Measurements from ENCODE around the gene SPRYD3.

The SPRYD3 gene

GRCh38 chr12:53060721-53061276 lies 18.4 kb downstream of the SPRYD3 start:
- H3F3A ChIP-seq (ENCODE audit: control insufficient read depth, insufficient read depth) = 0 out of 2 replicates have a peak, but pooled peaks cover 4% of the 10 kb centered on the region
- no peaks in the 10 kb centered on the region for H4K20me1 ChIP-seq (ENCODE audit: control insufficient read depth, insufficient read depth, low read depth, low read length)
- H3K9me2 ChIP-seq (replicated peaks; ENCODE audit: control insufficient read depth, low read length) = no peaks in the 10 kb centered on the region
- peaks cover 17% of the 10 kb centered on the region for H3K36me3 ChIP-seq (ENCODE audit: control insufficient read depth, low read length)
- peaks cover 6% of the 10 kb centered on the region for H3K4me1 ChIP-seq (ENCODE audit: control insufficient read depth, low read length)
- H3K27me3 ChIP-seq (ENCODE audit: control insufficient read depth, low read length) = peaks cover 5% of the 10 kb centered on the region
- no peak overlapping the region for H3K27ac ChIP-seq (ENCODE audit: low read depth, low read length)
- H3K9me3 ChIP-seq (ENCODE audit: control insufficient read depth, insufficient read depth, low read length) = no peaks in the 10 kb centered on the region
- no peak overlapping the region for H3K4me2 ChIP-seq (ENCODE audit: low read length)
- no peaks in the 10 kb centered on the region for H3K79me2 ChIP-seq (ENCODE audit: control insufficient read depth, low read length)
- H3K4me3 ChIP-seq (ENCODE audit: low read length) = no peak overlapping the region
- TF ChIP-seq CTCF (IDR thresholded peaks at IDR 0.05; ENCODE audit: low read depth, low read length, poor library complexity, severe bottlenecking) = no peak
- TF ChIP-seq EZH2phosphoT487 (IDR thresholded peaks at IDR 0.05; ENCODE audit: borderline replicate concordance, low read length) = no peak

GRCh38 chr12:53060064-53060720 lies 19.0 kb downstream of the SPRYD3 start:
- Histone ChIP-seq H4K20me1 (ENCODE audit: control insufficient read depth, insufficient read depth, low read depth, low read length) (no peaks in the 10 kb centered on the region), H3K4me1 (ENCODE audit: control insufficient read depth, low read length) (no peaks in the 10 kb centered on the region), H3K9me2 (replicated peaks; ENCODE audit: control insufficient read depth, low read length) (no peaks in the 10 kb centered on the region), H3K79me2 (ENCODE audit: control insufficient read depth, low read length) (no peaks in the 10 kb centered on the region), H3K4me2 (ENCODE audit: low read length) (no peak overlapping the region), H3K36me3 (ENCODE audit: control insufficient read depth, low read length) (peaks cover 10% of the 10 kb centered on the region), H3K27ac (ENCODE audit: low read depth, low read length) (no peak overlapping the region), H3K4me3 (ENCODE audit: low read length) (no peak overlapping the region), H3K27me3 (ENCODE audit: control insufficient read depth, low read length) (peaks cover 5% of the 10 kb centered on the region), H3F3A (ENCODE audit: control insufficient read depth, insufficient read depth) (0 out of 2 replicates have a peak, but pooled peaks cover 4% of the 10 kb centered on the region), H3K9me3 (ENCODE audit: control insufficient read depth, insufficient read depth, low read length) (no peaks in the 10 kb centered on the region)
- TF ChIP-seq EZH2phosphoT487 (IDR thresholded peaks at IDR 0.05; ENCODE audit: borderline replicate concordance, low read length) (no peak), CTCF (IDR thresholded peaks at IDR 0.05; ENCODE audit: low read depth, low read length, poor library complexity, severe bottlenecking) (no peak)

- 0 out of 2 replicates have a peak, but pooled peaks cover 4% of the 10 kb centered on the region for H3F3A ChIP-seq (ENCODE audit: control insufficient read depth, insufficient read depth)
- H3K79me2 ChIP-seq (ENCODE audit: control insufficient read depth, low read length) = no peaks in the 10 kb centered on the region
- peaks cover 5% of the 10 kb centered on the region for H3K27me3 ChIP-seq (ENCODE audit: control insufficient read depth, low read length)
- H3K4me1 ChIP-seq (ENCODE audit: control insufficient read depth, low read length) = no peaks in the 10 kb centered on the region
- no peak overlapping the region for H3K4me2 ChIP-seq (ENCODE audit: low read length)
- H3K36me3 ChIP-seq (ENCODE audit: control insufficient read depth, low read length) = peaks cover 5% of the 10 kb centered on the region
- H4K20me1 ChIP-seq (ENCODE audit: control insufficient read depth, insufficient read depth, low read depth, low read length) = no peaks in the 10 kb centered on the region
- no peaks in the 10 kb centered on the region for H3K9me3 ChIP-seq (ENCODE audit: control insufficient read depth, insufficient read depth, low read length)
- no peak overlapping the region for H3K27ac ChIP-seq (ENCODE audit: low read depth, low read length)
- no peaks in the 10 kb centered on the region for H3K9me2 ChIP-seq (replicated peaks; ENCODE audit: control insufficient read depth, low read length)
- no peak overlapping the region for H3K4me3 ChIP-seq (ENCODE audit: low read length)
- TF ChIP-seq EZH2phosphoT487 (IDR thresholded peaks at IDR 0.05; ENCODE audit: borderline replicate concordance, low read length) (no peak), CTCF (IDR thresholded peaks at IDR 0.05; ENCODE audit: low read depth, low read length, poor library complexity, severe bottlenecking) (no peak)
Observed at GRCh38 chr12:53059434-53060063, 19.6 kb downstream of the SPRYD3 start.
